CD4-positive, alpha-beta T cell treated with Interleukin-1 beta for 1 hour (primary cell): ENCODE results near the gene RBP5.
A peak's percentile ranks its signal among the peaks of the same experiment; 100 is the strongest.

Experiments used
- DNase-seq, 2 donors: peaks; one replicate each; pipeline ENCODE4 v3.0.0-alpha.2; 2020 to 2022

The RBP5 gene

DNA sequence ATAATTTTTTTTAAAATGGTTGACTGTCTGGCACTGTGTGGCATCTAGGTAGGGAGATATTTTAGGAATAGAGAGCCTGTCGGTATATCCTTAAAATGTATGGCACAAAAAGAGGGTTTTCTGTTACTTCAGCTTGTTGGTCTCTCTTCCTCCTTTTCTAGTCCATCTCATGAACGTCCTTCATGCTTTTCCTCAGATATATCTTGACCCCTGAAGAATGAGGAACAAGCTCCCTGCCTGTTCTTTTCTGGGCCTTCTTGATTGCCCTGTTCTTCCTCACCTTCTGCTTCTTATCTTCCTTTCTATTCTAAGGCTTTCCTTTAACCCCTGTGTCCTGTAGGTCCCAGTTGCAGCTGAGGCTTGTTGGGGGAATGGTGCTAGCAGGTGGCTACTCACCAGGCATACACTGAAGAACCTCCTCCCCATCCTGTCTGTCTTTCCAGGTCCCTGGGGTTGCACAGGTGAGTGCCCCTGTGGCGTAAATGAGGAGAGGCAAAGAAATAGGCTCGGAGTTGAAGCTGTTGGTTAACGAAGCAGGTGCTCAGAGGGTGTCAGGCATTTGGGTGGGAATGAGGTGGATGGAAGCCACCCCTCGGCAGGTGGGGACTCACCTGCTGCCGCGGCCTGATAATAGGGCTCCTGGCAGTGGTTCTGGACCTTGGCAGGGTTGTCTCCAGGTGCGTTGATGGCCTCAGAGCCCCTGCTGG is 29.2 kb downstream of the RBP5 start:
- no peak for DNase-seq

- DNase-seq = no peak
These were observed 31.7 kb downstream of the RBP5 start for GRCh38 chr12:7096979-7097378.

- no peak for DNase-seq
These were observed 32.4 kb downstream of the RBP5 start for GRCh38 chr12:7096006-7096932.

GRCh38 chr12:7093892-7094291 is 34.8 kb downstream of the RBP5 start:
- no peak for DNase-seq

GRCh38 chr12:7093486-7093885 is 35.2 kb downstream of the RBP5 start:
- no peak for DNase-seq

DNA sequence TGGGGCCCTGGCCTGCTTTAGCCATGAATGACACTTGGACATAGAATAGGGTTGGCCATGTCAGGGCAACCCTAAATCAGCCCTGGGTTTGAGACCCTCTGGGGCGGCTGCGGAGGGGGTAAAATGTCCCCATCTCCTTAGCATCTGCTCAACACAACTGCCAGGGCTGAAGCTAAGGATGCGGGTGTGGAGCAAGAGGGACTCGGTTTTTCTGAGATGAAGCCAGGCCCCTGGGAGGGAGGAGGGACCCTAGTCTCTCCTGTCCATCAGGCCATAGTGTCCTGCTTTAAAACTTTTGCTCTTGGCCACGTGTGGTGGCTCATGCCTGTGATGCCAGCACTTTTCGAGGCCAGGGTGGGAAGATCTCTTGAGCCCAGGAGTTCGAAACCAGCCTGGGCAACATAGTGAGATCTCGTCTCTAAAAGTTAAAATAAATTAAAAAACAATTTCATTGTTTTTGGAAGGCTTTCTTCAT is 35.7 kb downstream of the RBP5 start:
- no peak for DNase-seq

- DNase-seq = peak; percentile 59 to 70
These were observed 36.3 kb downstream of the RBP5 start, which contains the start of gene C1R for GRCh38 chr12:7092229-7092985. Gene C1R, minus strand, starts transcription at chr12:7092445. Its CDS starts 57 bp downstream, at chr12:7092388.

DNA sequence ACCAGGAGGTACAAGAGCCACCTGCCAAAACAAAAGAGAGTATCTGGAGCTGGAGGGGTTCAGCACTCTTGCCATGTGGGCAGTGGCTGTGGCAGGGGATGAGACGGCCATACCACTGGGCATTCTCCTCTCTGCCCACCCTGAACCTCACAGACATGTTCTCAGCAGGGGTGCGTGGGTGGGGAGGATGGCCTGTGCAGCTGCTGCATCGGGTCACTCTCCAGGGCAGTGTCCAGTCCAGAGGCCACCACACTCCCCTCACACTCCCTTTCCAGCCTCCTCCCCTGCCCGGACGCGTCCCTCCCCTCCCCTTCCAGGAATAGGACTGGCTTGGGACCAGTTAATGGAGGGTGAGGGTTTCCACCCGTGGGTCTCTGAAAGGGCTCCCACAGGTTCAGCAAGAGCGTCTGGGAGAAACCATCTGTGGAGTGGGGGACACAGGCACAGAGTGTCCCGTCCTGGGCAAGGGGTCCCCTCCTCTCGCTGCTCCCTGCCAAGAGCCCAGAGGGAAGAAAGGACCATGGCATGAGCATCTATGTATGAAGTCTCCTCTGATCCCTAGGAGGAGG is 36.9 kb downstream of the RBP5 start:
- DNase-seq = no peak

- DNase-seq = no peak
These were observed 37.5 kb downstream of the RBP5 start for GRCh38 chr12:7091171-7091570.

DNA sequence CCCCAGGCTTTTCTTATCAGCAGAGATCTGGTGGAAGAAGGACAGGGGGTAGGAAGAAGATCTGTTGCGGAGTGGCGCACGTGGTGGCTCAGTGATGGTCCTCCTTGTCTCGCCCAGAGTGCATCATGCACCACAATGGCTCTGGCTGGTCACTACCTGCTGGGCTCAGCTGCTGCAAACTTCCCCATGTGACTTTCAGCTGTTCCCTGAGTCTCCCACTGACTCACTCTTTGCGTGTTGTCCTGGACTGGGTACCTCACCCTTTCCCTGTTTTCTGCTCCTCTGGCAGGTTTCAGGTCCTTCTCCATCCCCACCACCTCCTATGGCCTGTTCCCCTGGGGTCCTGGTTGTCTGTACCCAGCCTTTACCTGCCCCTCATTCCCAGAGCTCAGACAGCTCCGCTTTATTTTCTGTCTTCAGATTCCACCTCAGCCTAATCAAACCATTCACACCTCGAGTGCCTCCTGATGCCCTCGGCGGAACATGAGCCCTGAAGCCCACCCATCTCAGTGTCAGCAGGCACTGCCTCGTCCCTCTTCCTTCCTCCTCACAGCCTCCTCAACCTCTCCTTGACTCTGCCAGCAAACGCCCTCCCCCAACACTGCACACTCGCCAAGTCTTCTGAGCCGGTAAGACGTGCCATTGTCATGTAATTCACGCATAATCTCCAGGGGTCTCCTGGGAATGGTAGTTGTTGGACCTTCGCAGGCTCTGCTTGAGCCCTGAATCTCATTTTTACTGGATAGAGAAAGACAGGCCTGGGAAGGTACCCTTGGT is 38.3 kb downstream of the RBP5 start:
- DNase-seq = no peak

DNA sequence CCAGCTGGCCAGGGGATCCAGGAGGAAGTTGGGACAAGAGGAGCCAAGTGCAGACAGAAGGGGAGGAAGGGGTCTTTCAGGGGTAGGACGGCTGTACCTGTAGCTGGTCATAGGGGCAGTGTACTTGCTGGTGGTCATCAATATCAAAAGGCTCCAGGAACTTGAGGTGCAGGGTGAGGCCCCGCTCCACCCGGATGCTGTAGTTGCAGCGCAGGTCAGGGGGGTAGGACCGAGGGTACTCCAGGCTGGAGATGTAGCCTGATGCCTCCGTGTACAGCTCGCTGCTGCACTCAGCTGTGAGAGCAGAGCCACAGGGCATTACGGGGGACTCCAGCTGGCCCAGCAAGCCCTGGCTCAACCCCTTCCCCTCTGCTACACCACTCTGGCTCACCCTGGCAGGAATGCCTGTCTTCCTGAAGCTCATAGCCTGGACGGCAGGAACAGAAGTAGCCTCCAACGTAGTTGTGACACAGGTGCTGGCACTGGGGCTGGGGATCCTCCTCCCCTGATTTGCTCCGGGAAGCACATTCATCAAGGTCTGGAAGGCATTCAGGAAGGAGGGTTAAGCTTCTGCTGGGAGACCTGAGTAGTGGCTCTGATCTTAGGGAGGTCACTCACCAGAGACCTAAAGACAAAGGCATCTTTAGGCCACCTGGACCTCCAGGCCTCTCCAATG is 39.4 kb downstream of the RBP5 start:
- DNase-seq = no peak

GRCh38 chr12:7083125-7083524 is 45.6 kb downstream of the RBP5 start:
- DNase-seq = no peak

DNA sequence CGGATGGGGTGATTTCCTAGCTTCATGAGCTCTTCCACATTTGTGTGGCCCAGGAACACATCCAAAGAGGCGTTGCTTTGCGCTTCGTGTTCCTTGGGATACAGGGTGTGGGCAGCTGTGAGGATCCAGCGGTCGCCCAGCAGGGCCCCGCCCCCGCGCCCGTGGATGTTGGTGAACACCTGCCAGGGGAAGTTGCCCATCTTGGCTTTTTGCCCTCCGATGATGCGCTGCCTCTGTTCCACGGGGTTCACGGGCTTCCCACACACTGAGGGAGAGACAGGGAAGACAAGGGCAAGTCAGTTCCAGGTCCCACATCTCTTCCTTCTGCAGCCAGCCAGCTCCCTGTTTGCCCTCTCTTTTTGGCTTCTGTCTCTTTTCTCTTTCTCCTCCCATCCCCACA is 47.7 kb downstream of the RBP5 start:
- DNase-seq = no peak

- DNase-seq = no peak
These were observed 48.9 kb downstream of the RBP5 start for GRCh38 chr12:7079826-7080125.

- no peak for DNase-seq
These were observed 50.5 kb downstream of the RBP5 start for GRCh38 chr12:7078163-7078562.

DNA sequence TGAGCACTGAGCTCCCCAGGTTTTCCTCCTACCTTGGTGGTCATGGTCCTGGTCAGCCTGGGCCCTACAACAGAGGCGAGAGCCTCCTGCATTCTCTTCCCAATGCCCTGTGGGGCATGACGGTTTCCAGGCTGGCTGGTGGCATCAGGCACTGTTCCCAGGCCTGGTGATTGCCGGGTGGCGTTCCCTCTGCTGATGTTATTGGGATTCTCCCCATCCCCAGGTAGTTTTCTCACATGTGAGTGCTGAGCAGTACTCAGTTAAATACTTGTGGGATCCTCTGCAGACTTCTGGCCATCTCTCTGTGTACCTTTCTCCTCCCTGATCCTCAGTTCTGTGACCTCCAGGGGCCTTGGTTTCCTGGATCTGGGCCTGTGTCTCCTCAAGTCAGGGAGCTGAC is 52.2 kb downstream of the RBP5 start:
- DNase-seq = no peak

DNA sequence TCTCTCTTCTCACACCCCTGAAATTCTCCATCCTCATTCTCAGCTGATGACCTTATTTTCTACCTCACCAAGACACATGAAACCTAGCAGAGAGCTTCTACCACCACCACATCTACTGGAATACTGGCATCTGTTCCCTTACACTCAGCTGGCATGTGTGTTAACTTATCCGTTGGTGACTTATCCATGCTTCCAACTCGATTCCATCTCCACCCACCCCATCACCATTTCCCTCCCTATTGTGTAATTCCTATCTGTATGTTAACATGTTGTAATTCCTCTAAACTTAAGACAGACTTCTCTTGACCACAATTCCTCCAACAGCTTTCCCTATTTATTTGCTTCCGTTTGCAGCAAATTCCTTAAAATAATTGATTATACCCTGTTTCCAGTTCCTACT is 52.8 kb downstream of the RBP5 start:
- DNase-seq = no peak

DNA sequence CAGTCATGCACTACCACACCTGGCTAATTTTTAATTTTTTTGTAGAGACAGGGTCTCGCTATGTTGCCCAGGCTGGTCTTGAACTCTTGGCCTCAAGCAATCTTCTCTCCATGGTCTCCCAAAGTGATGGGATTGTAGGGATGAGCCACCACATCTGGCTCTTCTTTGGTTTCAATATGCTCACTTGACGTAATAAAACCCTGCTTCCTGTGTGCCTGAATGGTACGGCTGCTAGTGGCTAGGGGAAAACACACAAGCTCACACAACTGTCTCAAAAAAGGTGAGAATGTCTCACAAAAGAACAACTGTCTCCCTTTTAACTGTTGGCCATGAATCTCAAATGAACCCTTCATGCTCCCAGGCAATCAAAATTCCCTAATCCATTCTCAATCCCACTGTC is 53.2 kb downstream of the RBP5 start:
- no peak for DNase-seq

DNA sequence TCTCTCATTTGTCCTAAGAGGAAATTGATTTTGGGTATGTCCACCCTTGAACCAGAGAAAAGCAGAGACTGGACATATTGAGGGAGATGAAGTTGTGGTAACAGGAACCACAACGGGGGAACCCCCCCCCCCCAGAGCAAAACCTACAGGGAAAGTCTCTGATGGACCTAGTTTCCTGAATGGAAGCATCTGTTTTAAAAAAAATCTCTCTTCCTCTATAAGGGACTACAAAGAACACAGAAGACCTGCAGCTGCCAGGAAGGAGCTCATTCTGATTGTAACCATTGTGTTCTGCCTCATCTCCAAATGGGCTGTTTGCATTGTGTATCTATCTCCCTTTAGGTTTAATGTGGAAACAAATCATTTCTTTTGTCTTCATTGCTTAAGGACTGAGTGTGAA is 54.7 kb downstream of the RBP5 start:
- no peak for DNase-seq
